Endothelial cell (in vitro differentiated cells): Measurements from ENCODE around the gene ALG6. TPM values are rescaled to one million over a fixed set of nuclear protein-coding genes. Genes with fewer than 3 reads are reported as not detected.

Experiments
- DNase-seq: peaks from one replicate; pipeline ENCODE4 v3.0.0; 2021; ENCODE audit warnings: low spot score
- H3K27ac Mint-ChIP-seq: one replicate; pipeline ENCODE4 v1.8.0; 2021; ENCODE audit warnings: mixed read lengths, inconsistent platforms; ENCODE audit not compliant: unreplicated experiment
- H3K27me3 Mint-ChIP-seq: one replicate; pipeline ENCODE4 v1.8.0; 2021; ENCODE audit warnings: mild to moderate bottlenecking, moderate library complexity, mixed read lengths, inconsistent platforms; ENCODE audit not compliant: unreplicated experiment
- H3K36me3 Mint-ChIP-seq: one replicate; pipeline ENCODE4 v1.8.0; 2021; ENCODE audit warnings: mild to moderate bottlenecking, low read depth, mixed read lengths, inconsistent platforms; ENCODE audit not compliant: unreplicated experiment
- H3K4me1 Mint-ChIP-seq: one replicate; pipeline ENCODE4 v1.8.0; 2021; ENCODE audit warnings: mild to moderate bottlenecking, mixed read lengths, inconsistent platforms; ENCODE audit not compliant: unreplicated experiment
- H3K4me3 Mint-ChIP-seq: one replicate; pipeline ENCODE4 v1.8.0; 2021; ENCODE audit warnings: mild to moderate bottlenecking, mixed read lengths, inconsistent platforms; ENCODE audit not compliant: unreplicated experiment
- H3K9me3 Mint-ChIP-seq: one replicate; pipeline ENCODE4 v1.8.0; 2021; ENCODE audit warnings: mixed read lengths, inconsistent platforms; ENCODE audit not compliant: unreplicated experiment
- CTCF ChIP-seq: fragments of 200-600 bp; sonication (generic); IDR thresholded peaks from one replicate; pipeline ENCODE4 v1.5.0; 2021; ENCODE audit warnings: antibody characterized with exemption; ENCODE audit not compliant: unreplicated experiment
- long read RNA-seq: library from polyadenylated mRNA; unstranded; transcript quantifications from one replicate; pipeline ENCODE4 v2.0.0, GENCODE V29; 2020; ENCODE audit not compliant: unreplicated experiment
- total RNA-seq: library from RNA; stranded (reverse); fragmentation: NEBNext Ultra II Directional; extraction: Animal tissue kit (Norgen Biotek cat#: 25700); gene quantifications from one replicate; pipeline ENCODE4 v1.2.1, GENCODE V29; 2021; ENCODE audit not compliant: unreplicated experiment

The ALG6 gene
- 14.9 TPM for total RNA-seq
- long read RNA-seq, transcript ALG6-202 (15 exons, 3,371 nt) = major isoform, 17 of 19 reads
- long read RNA-seq, partial matches to known transcripts = 1 of 19 reads
- long read RNA-seq, other reads (novel, unspliced or antisense) = 1 of 19 reads

- no peaks in the 10 kb centered on the region for H3K36me3 Mint-ChIP-seq
- peaks cover 13% of the 10 kb centered on the region for H3K4me1 Mint-ChIP-seq
- peak within 1 kb of the TSS; percentile 96 for H3K4me3 Mint-ChIP-seq
- no peaks in the 10 kb centered on the region for H3K9me3 Mint-ChIP-seq
- TF ChIP-seq CTCF = no peak
- H3K27ac Mint-ChIP-seq = peak within 1 kb of the TSS; percentile 88
- H3K27me3 Mint-ChIP-seq = peaks cover 1% of the 10 kb centered on the region
- peak; percentile 100 for DNase-seq
Measured at GRCh38 chr1:63367215-63368103, at the start of gene ALG6. Gene ALG6 (plus strand): TSS chr1:63367627. CDS start chr1:63370978, 3,351 bp downstream.

GRCh38 chr1:63317817-63318152, 49.6 kb upstream of the ALG6 start:
- peaks cover 33% of the 10 kb centered on the region for H3K4me1 Mint-ChIP-seq
- H3K4me3 Mint-ChIP-seq = peak overlapping the region; percentile 83
- no peaks in the 10 kb centered on the region for H3K9me3 Mint-ChIP-seq
- TF ChIP-seq CTCF = no peak
- DNase-seq = no peak
- no peaks in the 10 kb centered on the region for H3K36me3 Mint-ChIP-seq
- H3K27ac Mint-ChIP-seq = no peak overlapping the region
- peaks cover 39% of the 10 kb centered on the region for H3K27me3 Mint-ChIP-seq

- Mint-ChIP-seq H3K4me1 (peaks cover 33% of the 10 kb centered on the region), H3K4me3 (peak overlapping the region; percentile 83), H3K36me3 (no peaks in the 10 kb centered on the region), H3K27me3 (peaks cover 39% of the 10 kb centered on the region), H3K27ac (no peak overlapping the region), H3K9me3 (no peaks in the 10 kb centered on the region)
- DNase-seq = no peak
- no peak for TF ChIP-seq CTCF
Measured at GRCh38 chr1:63318201-63318979, 49.0 kb upstream of the ALG6 start.

- peak; percentile 62 for DNase-seq
- Mint-ChIP-seq H3K27ac (no peak overlapping the region), H3K4me1 (peaks cover 33% of the 10 kb centered on the region)
Measured at GRCh38 chr1:63319046-63320021, 48.1 kb upstream of the ALG6 start.

More at GRCh38 chr1:63319046-63320021, 48.1 kb upstream of the ALG6 start:
- TF ChIP-seq CTCF = no peak
- Mint-ChIP-seq H3K4me3 (no peak overlapping the region), H3K9me3 (no peaks in the 10 kb centered on the region), H3K36me3 (no peaks in the 10 kb centered on the region), H3K27me3 (peaks cover 39% of the 10 kb centered on the region)
